Measurements from ENCODE around the gene DACH1.

The DACH1 gene

GRCh38 chr13:71624653-71625600, 242.1 kb downstream of the DACH1 start:
- DNase-seq (ENCODE audit: low read depth) = no peak

GRCh38 chr13:71621174-71622124, 245.6 kb downstream of the DACH1 start:
- no peak for DNase-seq (ENCODE audit: low read depth)

GRCh38 chr13:71619096-71619495, 247.9 kb downstream of the DACH1 start:
- DNase-seq (ENCODE audit: low read depth) = no peak

GRCh38 chr13:71618159-71618558, 248.8 kb downstream of the DACH1 start:
- no peak for DNase-seq (ENCODE audit: low read depth)

- no peak for DNase-seq (ENCODE audit: low read depth)
Measured at GRCh38 chr13:71617265-71617664, 249.7 kb downstream of the DACH1 start.

GRCh38 chr13:71613066-71613745, 253.8 kb downstream of the DACH1 start:
- DNase-seq (ENCODE audit: low read depth) = no peak

- no peak for DNase-seq (ENCODE audit: low read depth)
Measured at GRCh38 chr13:71611292-71611691, 255.7 kb downstream of the DACH1 start.

- DNase-seq (ENCODE audit: low read depth) = no peak
Measured at GRCh38 chr13:71610876-71611275, 256.1 kb downstream of the DACH1 start.

- DNase-seq (ENCODE audit: low read depth) = no peak
Measured at GRCh38 chr13:71609271-71609670, 257.7 kb downstream of the DACH1 start.

GRCh38 chr13:71607575-71607974, 259.4 kb downstream of the DACH1 start:
- no peak for DNase-seq (ENCODE audit: low read depth)

- DNase-seq (ENCODE audit: low read depth) = no peak
Measured at GRCh38 chr13:71606818-71607217, 260.2 kb downstream of the DACH1 start.

GRCh38 chr13:71605744-71606143, 261.3 kb downstream of the DACH1 start:
- no peak for DNase-seq (ENCODE audit: low read depth)

- no peak for DNase-seq (ENCODE audit: low read depth)
Measured at GRCh38 chr13:71603255-71603654, 263.7 kb downstream of the DACH1 start.

GRCh38 chr13:71602344-71602743, 264.7 kb downstream of the DACH1 start:
- DNase-seq (ENCODE audit: low read depth) = no peak

- DNase-seq (ENCODE audit: low read depth) = no peak
Measured at GRCh38 chr13:71597150-71597549, 269.9 kb downstream of the DACH1 start.

GRCh38 chr13:71596116-71596515, 270.9 kb downstream of the DACH1 start:
- no peak for DNase-seq (ENCODE audit: low read depth)

- no peak for DNase-seq (ENCODE audit: low read depth)
Measured at GRCh38 chr13:71593566-71593965, 273.4 kb downstream of the DACH1 start.

- no peak for DNase-seq (ENCODE audit: low read depth)
Measured at GRCh38 chr13:71591374-71591773, 275.6 kb downstream of the DACH1 start.

GRCh38 chr13:71590654-71591148, 276.3 kb downstream of the DACH1 start:
- no peak for DNase-seq (ENCODE audit: low read depth)

GRCh38 chr13:71589032-71589431, 278.0 kb downstream of the DACH1 start:
- DNase-seq (ENCODE audit: low read depth) = no peak

GRCh38 chr13:71587817-71588216, 279.2 kb downstream of the DACH1 start:
- DNase-seq (ENCODE audit: low read depth) = no peak

GRCh38 chr13:71587193-71587592, 279.8 kb downstream of the DACH1 start:
- no peak for DNase-seq (ENCODE audit: low read depth)
